ENCODE measurements around the gene MFN2.
A peak's percentile ranks its signal among the peaks of the same experiment; 100 is the strongest.

MFN2 gene

DNA sequence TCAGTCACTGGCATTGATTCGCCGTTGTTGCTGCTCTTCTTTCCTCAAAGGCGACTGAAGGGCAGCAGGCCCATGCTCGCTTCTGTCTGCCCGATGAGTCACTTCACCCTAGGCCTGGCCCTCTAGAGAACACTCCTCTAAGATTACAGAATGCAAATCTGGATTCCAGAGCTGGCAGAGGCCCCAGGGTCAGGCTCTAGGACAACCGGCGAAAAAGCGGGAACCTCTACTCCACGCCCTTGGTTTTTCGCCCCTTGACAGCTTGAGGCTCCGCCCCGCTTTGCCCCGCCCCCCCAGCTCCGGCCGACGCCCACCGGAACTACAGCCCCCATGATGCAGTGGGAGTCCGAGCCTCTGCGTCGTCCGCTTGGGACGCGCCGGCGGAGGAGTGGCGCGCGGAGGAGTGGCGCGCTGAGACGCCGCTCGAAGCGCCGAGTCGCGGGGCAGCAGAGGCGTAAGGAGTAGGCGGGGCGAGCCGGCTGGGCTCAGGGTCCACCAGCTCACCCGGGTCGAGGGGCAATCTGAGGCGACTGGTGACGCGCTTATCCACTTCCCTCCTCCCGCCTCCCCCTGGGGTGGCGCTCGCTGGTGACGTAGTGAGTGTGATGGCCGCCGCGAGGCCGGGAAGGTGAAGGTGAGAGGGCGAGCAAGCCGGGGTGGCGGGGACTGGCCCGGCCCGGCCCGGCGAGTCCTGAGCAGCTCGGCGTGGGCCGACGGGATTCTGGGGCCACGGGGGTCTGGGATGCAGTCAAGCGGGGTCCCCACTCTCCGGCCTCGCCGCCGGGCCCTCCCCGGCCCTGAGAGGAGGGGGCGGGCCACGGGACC, at the start of gene MFN2:
Gene MFN2 (plus strand): TSS at position 594 of the 825 bp plus-strand sequence. CDS start 8,725 bp downstream, outside the sequence.
- CTCF ChIA-PET, result interaction anchor here (0.6 to 1.3 kb wide), 2 partner anchors 33 to 70 kb away, joined by 3 to 4 read pairs; no protein-coding TSS in a partner anchor
- H3K36me3 ChIP-seq (ENCODE audit: control insufficient read depth in 2 of 2, insufficient read depth in 1 of 2, low read length in 2 of 2), result peaks cover 5 to 42% of the 10 kb centered on the region in 2 experiments; a peak in 2 of 3 replicates
- POLR2A ChIA-PET, result interaction anchor here (0.6 to 4.3 kb wide), 12 partner anchors 9 to 694 kb away, joined by 3 to 57 read pairs (median 3); partner anchors contain the start of genes KIAA2013 and MIIP
- peak; percentile 99 for TF ChIP-seq ZNF335 (tag by site-specific recombination; conservative IDR thresholded peaks at IDR 0.05)
- peak; percentile 30; the same call in 1 of the 2 replicates for TF ChIP-seq TSHZ1 (tag by site-specific recombination; IDR thresholded peaks at IDR 0.05; ENCODE audit: borderline replicate concordance)
- TF ChIP-seq ZNF2 (tag by site-specific recombination; IDR thresholded peaks at IDR 0.05), result peak; percentile 36; the same call in 1 of the 2 replicates
- no peak for TF ChIP-seq ZNF248 (tag by site-specific recombination; IDR thresholded peaks at IDR 0.05)
- TF ChIP-seq ZFP3 (tag by site-specific recombination; IDR thresholded peaks at IDR 0.05; ENCODE audit: low read depth), result no peak
- peak; percentile 78 for TF ChIP-seq ZBTB20 (tag by site-specific recombination; IDR thresholded peaks at IDR 0.05)
- no peak for TF ChIP-seq ZNF571 (tag by site-specific recombination; IDR thresholded peaks at IDR 0.05)
- TF ChIP-seq ZNF274 (IDR thresholded peaks at IDR 0.05; ENCODE audit: low read length), result no peak
- TF ChIP-seq ZNF274 (tag by site-specific recombination; IDR thresholded peaks at IDR 0.05; ENCODE audit: borderline replicate concordance), result no peak
- no peak for TF ChIP-seq ZNF362 (tag by site-specific recombination; IDR thresholded peaks at IDR 0.05)
- no peak for TF ChIP-seq ZNF530 (tag by site-specific recombination; IDR thresholded peaks at IDR 0.05; ENCODE audit: low read depth)
- TF ChIP-seq ZNF223 (tag by site-specific recombination; IDR thresholded peaks at IDR 0.05), result no peak
- TF ChIP-seq EGR2 (tag by site-specific recombination; IDR thresholded peaks at IDR 0.05; ENCODE audit: low read depth), result peak; percentile 96
- no peak for TF ChIP-seq ZNF621 (tag by site-specific recombination; IDR thresholded peaks at IDR 0.05)
- peak; percentile 66 for TF ChIP-seq ZNF610 (tag by site-specific recombination; IDR thresholded peaks at IDR 0.05; ENCODE audit: borderline replicate concordance)
- TF ChIP-seq ZNF140 (tag by site-specific recombination; IDR thresholded peaks at IDR 0.05), result no peak
- no peak for TF ChIP-seq ZNF121 (tag by site-specific recombination; IDR thresholded peaks at IDR 0.05)
- TF ChIP-seq HOXA7 (CRISPR knock-in tag; IDR thresholded peaks at IDR 0.05; ENCODE audit: borderline replicate concordance), result no peak
- no peak for TF ChIP-seq ZNF645 (tag by site-specific recombination; IDR thresholded peaks at IDR 0.05)
- TF ChIP-seq ZNF23 (tag by site-specific recombination; IDR thresholded peaks at IDR 0.05; ENCODE audit: borderline replicate concordance), result no peak
- TF ChIP-seq SP2 (tag by site-specific recombination; IDR thresholded peaks at IDR 0.05), result peak; percentile 94
- TF ChIP-seq ZFP37 (tag by site-specific recombination; IDR thresholded peaks at IDR 0.05), result no peak; the same call in 1 of the 2 replicates
- TF ChIP-seq IKZF3 (tag by site-specific recombination; IDR thresholded peaks at IDR 0.05), result peak; percentile 19; the same call in 1 of the 2 replicates
- 0 out of 2 replicates have a peak, but pooled peaks have one; percentile 62 for TF ChIP-seq HOXC10 (CRISPR knock-in tag; IDR thresholded peaks at IDR 0.05)
- TF ChIP-seq BCL11B (tag by site-specific recombination; IDR thresholded peaks at IDR 0.05; ENCODE audit: low read depth), result peak; percentile 85
- TF ChIP-seq ZNF501 (tag by site-specific recombination; IDR thresholded peaks at IDR 0.05), result peak; percentile 88
- TF ChIP-seq SETDB1 (IDR thresholded peaks at IDR 0.05; ENCODE audit: insufficient read length, low read length), result peak; percentile 24
- peak; percentile 89 for TF ChIP-seq ZBTB21 (tag by site-specific recombination; IDR thresholded peaks at IDR 0.05)
- TF ChIP-seq HOXD13 (CRISPR knock-in tag; IDR thresholded peaks at IDR 0.05; ENCODE audit: borderline replicate concordance), result no peak
- TF ChIP-seq FEZF1 (tag by site-specific recombination; IDR thresholded peaks at IDR 0.05), result peak; percentile 6; the same call in 1 of the 2 replicates
- no peak for TF ChIP-seq OSR2 (tag by site-specific recombination; IDR thresholded peaks at IDR 0.05)
- TF ChIP-seq ZNF561 (tag by site-specific recombination; IDR thresholded peaks at IDR 0.05; ENCODE audit: borderline replicate concordance), result peak; percentile 44; the same call in 1 of the 2 replicates
- TF ChIP-seq ZBTB8A (tag by site-specific recombination; IDR thresholded peaks at IDR 0.05), result peak; percentile 62
- no peak for TF ChIP-seq ZNF521 (tag by site-specific recombination; IDR thresholded peaks at IDR 0.05)

More for the DNA sequence above, at the start of gene MFN2:
- H3K9me3 ChIP-seq (ENCODE audit: control insufficient read depth, insufficient read depth, low read depth, low read length), result no peaks in the 10 kb centered on the region
- H3K27ac ChIP-seq (ENCODE audit: extremely low read depth, low read depth, low read length), result peak within 1 kb of the TSS; percentile 67
- H3K4me3 ChIP-seq (ENCODE audit: low read depth, low read length), result peak within 1 kb of the TSS; percentile 97
- H3K4me1 ChIP-seq (ENCODE audit: control insufficient read depth, insufficient read depth, low read length), result 0 out of 2 replicates have a peak, but pooled peaks cover 4% of the 10 kb centered on the region
